ENCODE data around the gene SLC29A3.

Gene SLC29A3

GRCh38 chr10:71381611-71382010 lies 62.6 kb downstream of the SLC29A3 start:
- DNase-seq (ENCODE audit: extremely low read depth, low read depth): no peak
- no peak for TF ChIP-seq CTCF (IDR thresholded peaks at IDR 0.05; ENCODE audit: low read depth, low read length)

GRCh38 chr10:71382028-71382427 lies 63.0 kb downstream of the SLC29A3 start:
- TF ChIP-seq CTCF (IDR thresholded peaks at IDR 0.05; ENCODE audit: low read depth, low read length): no peak
- DNase-seq (ENCODE audit: extremely low read depth, low read depth): no peak

GRCh38 chr10:71382757-71383156 lies 63.7 kb downstream of the SLC29A3 start:
- no peak for TF ChIP-seq CTCF (IDR thresholded peaks at IDR 0.05; ENCODE audit: low read depth, low read length)
- DNase-seq (ENCODE audit: extremely low read depth, low read depth): no peak

- peak; percentile 94 for TF ChIP-seq CTCF (IDR thresholded peaks at IDR 0.05; ENCODE audit: low read depth, low read length)
- no peak for DNase-seq (ENCODE audit: extremely low read depth, low read depth)
Observed at GRCh38 chr10:71383972-71384687, 65.1 kb downstream of the SLC29A3 start.

GRCh38 chr10:71388171-71388570 lies 69.1 kb downstream of the SLC29A3 start:
- no peak for DNase-seq (ENCODE audit: extremely low read depth, low read depth)
- no peak for TF ChIP-seq CTCF (IDR thresholded peaks at IDR 0.05; ENCODE audit: low read depth, low read length)

GRCh38 chr10:71388583-71389310 lies 69.7 kb downstream of the SLC29A3 start:
- TF ChIP-seq CTCF (IDR thresholded peaks at IDR 0.05; ENCODE audit: low read depth, low read length): no peak
- no peak for DNase-seq (ENCODE audit: extremely low read depth, low read depth)

GRCh38 chr10:71389768-71390460 lies 70.9 kb downstream of the SLC29A3 start:
- TF ChIP-seq CTCF (IDR thresholded peaks at IDR 0.05; ENCODE audit: low read depth, low read length): no peak
- DNase-seq (ENCODE audit: extremely low read depth, low read depth): no peak

All from AG09319 (cell line).